KMS-11 (cell line): Measurements from ENCODE around the gene CLEC3B.

Experiments
- H2AFZ ChIP-seq: fragments of 200-600 bp; sonication (generic); 2 replicates; pipeline ENCODE4 v1.6.1; 2016; ENCODE audit warnings: antibody characterized with exemption, mixed run types, low read depth
- H3K27ac ChIP-seq: fragments of 200-600 bp; sonication (generic); 2 replicates; pipeline ENCODE4 v1.6.1; 2016; ENCODE audit warnings: mild to moderate bottlenecking, mixed run types
- H3K27me3 ChIP-seq: fragments of 200-600 bp; sonication (generic); 2 replicates; pipeline ENCODE4 v1.6.1; 2017; ENCODE audit warnings: mild to moderate bottlenecking, low read depth, mixed run types, moderate library complexity; ENCODE audit not compliant: insufficient read depth
- H3K36me3 ChIP-seq: fragments of 200-600 bp; sonication (generic); 2 replicates; pipeline ENCODE4 v1.6.1; 2017; ENCODE audit warnings: mild to moderate bottlenecking, mixed run types; ENCODE audit not compliant: insufficient read depth
- H3K4me1 ChIP-seq: fragments of 200-600 bp; sonication (generic); 2 replicates; pipeline ENCODE4 v1.6.1; 2016; ENCODE audit warnings: mild to moderate bottlenecking, low read depth, mixed run types; ENCODE audit not compliant: poor library complexity, severe bottlenecking
- H3K4me2 ChIP-seq: fragments of 200-600 bp; sonication (generic); 2 replicates; pipeline ENCODE4 v1.7.0; 2016; ENCODE audit warnings: mild to moderate bottlenecking, mixed run types
- H3K4me3 ChIP-seq: fragments of 200-600 bp; sonication (generic); IDR thresholded peaks from 2 replicates; pipeline ENCODE4 v1.6.1; 2017; ENCODE audit warnings: low read depth, low read length, mixed read lengths; ENCODE audit not compliant: insufficient read depth
- H3K79me2 ChIP-seq: fragments of 200-600 bp; sonication (generic); 2 replicates; pipeline ENCODE4 v1.6.1; 2016; ENCODE audit warnings: low read depth, mixed run types; ENCODE audit not compliant: insufficient read depth
- H3K9ac ChIP-seq: fragments of 200-600 bp; sonication (generic); 2 replicates; pipeline ENCODE4 v1.6.1; 2016; ENCODE audit warnings: mild to moderate bottlenecking, mixed run types
- H4K20me1 ChIP-seq: fragments of 200-600 bp; sonication (generic); 2 replicates; pipeline ENCODE4 v1.6.1; 2016; ENCODE audit warnings: mild to moderate bottlenecking, mixed run types; ENCODE audit not compliant: insufficient read depth
- TF ChIP-seq, protein P1 (sequence below): fragments of 200-600 bp; sonication (generic); conservative IDR thresholded peaks from 2 replicates; pipeline ENCODE4 v1.6.1; 2017; ENCODE audit warnings: low read depth, mild to moderate bottlenecking, antibody characterized with exemption, low read length, moderate library complexity, mixed read lengths

Gene CLEC3B

DNA sequence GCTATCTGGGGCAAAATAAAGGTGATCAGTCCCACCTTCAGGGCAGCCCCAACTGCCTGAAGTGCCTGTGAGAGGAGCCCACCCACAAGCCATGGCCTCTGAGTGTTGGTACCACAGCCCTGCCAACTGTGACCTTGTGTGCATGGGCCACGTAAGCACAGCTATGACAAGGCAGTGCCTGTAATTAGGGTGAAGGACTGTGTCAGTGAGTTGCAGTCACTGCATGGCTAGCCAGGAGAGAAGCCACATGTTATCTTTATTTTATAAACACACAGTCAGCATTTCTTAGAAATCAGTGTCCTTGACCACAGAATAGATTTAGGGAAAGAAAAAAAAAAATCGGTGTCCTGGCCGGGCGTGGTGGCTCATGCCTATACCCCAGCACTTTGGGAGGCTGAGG lies 25.3 kb upstream of the CLEC3B start:
- H3K27ac ChIP-seq: no peak overlapping the region
- TF ChIP-seq, protein P1, sequence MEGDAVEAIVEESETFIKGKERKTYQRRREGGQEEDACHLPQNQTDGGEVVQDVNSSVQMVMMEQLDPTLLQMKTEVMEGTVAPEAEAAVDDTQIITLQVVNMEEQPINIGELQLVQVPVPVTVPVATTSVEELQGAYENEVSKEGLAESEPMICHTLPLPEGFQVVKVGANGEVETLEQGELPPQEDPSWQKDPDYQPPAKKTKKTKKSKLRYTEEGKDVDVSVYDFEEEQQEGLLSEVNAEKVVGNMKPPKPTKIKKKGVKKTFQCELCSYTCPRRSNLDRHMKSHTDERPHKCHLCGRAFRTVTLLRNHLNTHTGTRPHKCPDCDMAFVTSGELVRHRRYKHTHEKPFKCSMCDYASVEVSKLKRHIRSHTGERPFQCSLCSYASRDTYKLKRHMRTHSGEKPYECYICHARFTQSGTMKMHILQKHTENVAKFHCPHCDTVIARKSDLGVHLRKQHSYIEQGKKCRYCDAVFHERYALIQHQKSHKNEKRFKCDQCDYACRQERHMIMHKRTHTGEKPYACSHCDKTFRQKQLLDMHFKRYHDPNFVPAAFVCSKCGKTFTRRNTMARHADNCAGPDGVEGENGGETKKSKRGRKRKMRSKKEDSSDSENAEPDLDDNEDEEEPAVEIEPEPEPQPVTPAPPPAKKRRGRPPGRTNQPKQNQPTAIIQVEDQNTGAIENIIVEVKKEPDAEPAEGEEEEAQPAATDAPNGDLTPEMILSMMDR: no peak
- no peaks in the 10 kb centered on the region for H4K20me1 ChIP-seq
- H3K4me2 ChIP-seq: no peak overlapping the region
- no peaks in the 10 kb centered on the region; the same call in 1 of the 2 replicates for H3K36me3 ChIP-seq
- no peak overlapping the region for H2AFZ ChIP-seq
- peaks cover 42% of the 10 kb centered on the region for H3K4me1 ChIP-seq
- no peaks in the 10 kb centered on the region for H3K27me3 ChIP-seq
- H3K4me3 ChIP-seq: no peak overlapping the region
- H3K9ac ChIP-seq: no peak overlapping the region
- no peaks in the 10 kb centered on the region for H3K79me2 ChIP-seq

DNA sequence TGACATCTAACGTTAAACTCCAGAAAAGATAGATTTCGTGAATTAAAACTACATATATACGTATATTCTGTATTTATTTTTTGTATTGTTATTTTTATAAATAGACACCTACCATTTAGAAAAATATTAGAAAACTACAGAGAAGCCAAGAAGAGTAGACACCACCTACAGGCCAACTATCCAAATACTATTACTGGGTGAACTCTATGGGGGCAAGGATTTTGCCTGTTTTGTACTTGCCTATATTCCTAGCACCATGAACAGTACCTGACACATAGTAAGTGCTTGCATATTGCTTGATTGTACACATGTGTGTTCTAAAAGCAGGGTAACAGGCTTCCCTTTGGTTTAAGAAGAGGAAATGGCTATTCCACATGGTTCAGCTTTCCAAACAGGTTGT lies 24.4 kb upstream of the CLEC3B start:
- Histone ChIP-seq H3K36me3 (no peaks in the 10 kb centered on the region; the same call in 1 of the 2 replicates), H3K4me3 (no peak overlapping the region), H4K20me1 (no peaks in the 10 kb centered on the region), H3K4me1 (peaks cover 33% of the 10 kb centered on the region), H3K4me2 (no peak overlapping the region), H3K27me3 (no peaks in the 10 kb centered on the region), H3K9ac (no peak overlapping the region), H3K79me2 (no peaks in the 10 kb centered on the region), H3K27ac (no peak overlapping the region), H2AFZ (no peak overlapping the region)
- TF ChIP-seq, protein P1: no peak

DNA sequence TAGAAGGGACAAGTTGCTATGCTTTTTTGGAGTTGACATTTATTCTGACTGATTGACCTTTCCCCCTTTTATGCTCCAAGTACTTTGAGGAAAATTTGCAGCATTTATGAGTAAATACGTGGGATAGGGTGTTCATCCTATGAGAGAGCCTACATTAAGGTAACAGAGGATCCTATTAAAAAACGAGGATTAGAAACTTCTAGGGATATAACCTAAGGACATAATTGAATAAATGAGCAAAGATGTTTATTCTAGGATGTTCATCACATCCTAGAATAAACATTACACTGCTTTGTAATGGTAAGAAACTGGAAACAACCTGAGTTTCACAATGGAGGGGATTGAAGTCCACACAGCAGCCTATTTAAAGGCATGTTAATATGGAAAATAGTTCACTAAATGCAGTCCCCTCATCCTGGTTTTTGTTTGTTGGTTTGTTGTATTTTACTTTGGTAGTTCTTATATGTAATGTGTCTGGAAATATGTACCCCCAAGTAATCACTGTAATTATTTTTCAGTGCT lies 23.9 kb upstream of the CLEC3B start:
- H3K4me3 ChIP-seq: no peak overlapping the region
- H3K4me2 ChIP-seq: no peak overlapping the region
- no peaks in the 10 kb centered on the region; the same call in 1 of the 2 replicates for H3K36me3 ChIP-seq
- no peaks in the 10 kb centered on the region for H3K79me2 ChIP-seq
- H4K20me1 ChIP-seq: no peaks in the 10 kb centered on the region
- no peaks in the 10 kb centered on the region for H3K27me3 ChIP-seq
- H3K27ac ChIP-seq: no peak overlapping the region
- H3K4me1 ChIP-seq: peaks cover 28% of the 10 kb centered on the region
- no peak overlapping the region for H2AFZ ChIP-seq
- TF ChIP-seq, protein P1: no peak
- no peak overlapping the region for H3K9ac ChIP-seq

DNA sequence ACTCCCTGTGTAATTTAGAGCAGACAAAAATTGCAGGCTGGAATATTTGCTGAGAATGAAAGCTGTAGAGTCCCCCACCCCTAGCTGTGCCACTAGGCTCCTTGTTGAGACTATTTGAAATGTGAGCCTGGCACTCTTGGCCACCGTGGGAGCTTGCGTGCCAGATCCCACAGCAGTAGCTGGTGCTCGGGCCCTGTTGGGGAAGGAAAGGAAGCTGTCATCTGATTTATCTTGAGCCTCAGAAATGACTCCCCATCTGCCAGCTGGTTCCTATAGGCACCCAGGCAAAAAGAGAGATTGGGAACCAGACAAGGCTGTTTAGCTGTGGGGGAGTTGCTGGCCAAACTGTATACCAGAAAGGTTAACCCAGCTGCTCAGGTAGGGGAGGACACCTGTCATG lies 23.4 kb upstream of the CLEC3B start:
- H2AFZ ChIP-seq: no peak overlapping the region
- H3K9ac ChIP-seq: no peak overlapping the region
- TF ChIP-seq, protein P1: no peak
- no peak overlapping the region for H3K27ac ChIP-seq
- no peak overlapping the region for H3K4me2 ChIP-seq
- no peaks in the 10 kb centered on the region for H3K79me2 ChIP-seq
- no peak overlapping the region for H3K4me3 ChIP-seq
- H3K4me1 ChIP-seq: peaks cover 23% of the 10 kb centered on the region
- no peaks in the 10 kb centered on the region; the same call in 1 of the 2 replicates for H3K36me3 ChIP-seq
- no peaks in the 10 kb centered on the region for H4K20me1 ChIP-seq
- H3K27me3 ChIP-seq: no peaks in the 10 kb centered on the region
